Gastrocnemius medialis (tissue), 4 donors: ENCODE measurements around the gene CD82. TPM values are rescaled to one million over a fixed set of nuclear protein-coding genes. Genes with fewer than 3 reads are reported as not detected.
"Not testable (repeated sequence)": the region's sequence is repeated elsewhere in the genome, so short reads cannot be mapped to it uniquely, and the experiment has no call there.

Source experiments
- ATAC-seq, 2 donors: fragments of 150-250 bp; one replicate each; pipeline ENCODE4 v1.9.1; 2016
- DNase-seq, 2 donors: peaks; one replicate each; pipeline ENCODE4 v3.0.0-alpha.2; 2019
- H3K27ac ChIP-seq, 4 donors: fragments of 200-600 bp; sonication (generic); 1 replicate in 1 of 4; 2 replicates in 3 of 4; pipeline ENCODE4 v1.5.1; 2016 to 2018; ENCODE audit warnings: mild to moderate bottlenecking in 2 of 4, moderate library complexity in 1 of 4
- H3K27me3 ChIP-seq, 3 donors: fragments of 200-600 bp; sonication (generic) in 2 of 3; 1 replicate in 1 of 3; 2 replicates in 2 of 3; pipeline versions ENCODE4 v1.5.1 to v1.6.0; 2016 to 2019; ENCODE audit warnings: mild to moderate bottlenecking in 1 of 3, moderate library complexity in 1 of 3
- H3K36me3 ChIP-seq, 2 donors: fragments of 200-600 bp; sonication (generic) in 1 of 2; one replicate each; pipeline ENCODE4 v1.5.1; 2017 to 2018
- H3K4me1 ChIP-seq, 2 donors: fragments of 200-600 bp; sonication (generic) in 1 of 2; one replicate each; pipeline ENCODE4 v1.5.1; 2016 to 2017; ENCODE audit warnings: mild to moderate bottlenecking in 2 of 2
- H3K4me3 ChIP-seq, 4 donors: fragments of 200-600 bp; sonication (generic) in 3 of 4; 1 replicate in 1 of 4; 2 replicates in 3 of 4; pipeline ENCODE4 v1.5.1; 2016 to 2019; ENCODE audit warnings: mild to moderate bottlenecking in 2 of 4
- H3K9me3 ChIP-seq, 3 donors: fragments of 200-600 bp; sonication (generic) in 2 of 3; 1 replicate in 1 of 3; 2 replicates in 2 of 3; pipeline ENCODE4 v1.5.1; 2016 to 2019
- CTCF ChIP-seq, 5 experiments: fragments of 450-650 bp in 3 of 5; fragments of 200-600 bp in 2 of 5; sonication (generic) in 2 of 5; IDR thresholded peaks in 4 of 5; conservative IDR thresholded peaks in 1 of 5; 1 replicate in 4 of 5; 2 replicates in 1 of 5; pipeline ENCODE4 v1.5.1; 2016 to 2019; ENCODE audit warnings: antibody characterized with exemption in 5 of 5, mild to moderate bottlenecking in 3 of 5, moderate library complexity in 3 of 5
- POLR2A ChIP-seq, 2 donors: fragments of 450-650 bp; IDR thresholded peaks; one replicate each; pipeline ENCODE4 v1.6.1; 2017; ENCODE audit warnings: antibody characterized with exemption in 2 of 2, mild to moderate bottlenecking in 2 of 2, moderate library complexity in 2 of 2
- in situ Hi-C, 4 donors: fragments of 200-750 bp; cut with MboI; loops; one replicate each; pipeline versions ENCODE4 v1.15.0 to v1.8.0; 2017; ENCODE audit warnings: low sequenced_read_pairs in 4 of 4
- intact Hi-C: fragments of 100-400 bp; cut with DNase I; formaldehyde crosslinking; loops from one replicate; pipeline ENCODE4 v1.15.1; 2023; ENCODE audit warnings: low total_unique reads
- total RNA-seq, 4 donors: library from RNA; depleted of rRNA; stranded (reverse); fragments of >200 nt; gene quantifications; one replicate each; pipeline versions ENCODE4 v1.1.0 to v1.2.3, GENCODE V29; 2016

CD82 gene
- total RNA-seq, 4 donors from 2014 or later, result 4.5 to 17.5 (median 13.5) TPM

GRCh38 chr11:44548032-44548695 is 17.3 kb upstream of the CD82 start:
- no peak for TF ChIP-seq CTCF (IDR thresholded peaks at IDR 0.05 in 4 of 5, conservative IDR thresholded peaks at IDR 0.05 in 1 of 5)
- no peak for TF ChIP-seq POLR2A (IDR thresholded peaks at IDR 0.05)
- intact Hi-C loops, result no loop called here
- H3K4me3 ChIP-seq, result no peak overlapping the region
- ATAC-seq, result no peak
- H3K27ac ChIP-seq, result no peak overlapping the region
- DNase-seq, result no peak
- no peaks in the 10 kb centered on the region for H3K4me1 ChIP-seq
- H3K27me3 ChIP-seq, result no peaks in the 10 kb centered on the region
- no peaks in the 10 kb centered on the region for H3K9me3 ChIP-seq
- in situ Hi-C loops, result loop anchor here in 1 of 4 donors (10.0 kb wide), 1 partner anchor 453 kb away; the partner anchor contains the start of gene EXT2
- no peaks in the 10 kb centered on the region for H3K36me3 ChIP-seq

- H3K27ac ChIP-seq, H3K27me3 ChIP-seq, DNase-seq, H3K36me3 ChIP-seq, ATAC-seq, H3K9me3 ChIP-seq, H3K4me3 ChIP-seq, H3K4me1 ChIP-seq, intact Hi-C loops: not testable (repeated sequence)
- in situ Hi-C loops, result loop anchor here in 1 of 4 donors (10.0 kb wide), 1 partner anchor 454 kb away; the partner anchor contains the start of gene EXT2
Measured at GRCh38 chr11:44548961-44549749, 16.3 kb upstream of the CD82 start.

- no peaks in the 10 kb centered on the region for H3K36me3 ChIP-seq
- H3K9me3 ChIP-seq, result no peaks in the 10 kb centered on the region
- H3K27me3 ChIP-seq, result no peaks in the 10 kb centered on the region
- H3K27ac ChIP-seq, result no peak overlapping the region
- no peak for ATAC-seq
- DNase-seq, result no peak
- TF ChIP-seq POLR2A (IDR thresholded peaks at IDR 0.05) (no peak), CTCF (IDR thresholded peaks at IDR 0.05 in 4 of 5, conservative IDR thresholded peaks at IDR 0.05 in 1 of 5) (no peak)
- no peaks in the 10 kb centered on the region for H3K4me1 ChIP-seq
- intact Hi-C loops, result no loop called here
- no peak overlapping the region for H3K4me3 ChIP-seq
- in situ Hi-C loops, result loop anchor here in 1 of 4 donors (10.0 kb wide), 1 partner anchor 365 kb away; no protein-coding TSS in a partner anchor
Measured at GRCh38 chr11:44550123-44550522, 15.3 kb upstream of the CD82 start.

- intact Hi-C loops, result no loop called here
- DNase-seq (no peak), ATAC-seq (no peak)
- Histone ChIP-seq H3K4me1 (no peaks in the 10 kb centered on the region), H3K9me3 (no peaks in the 10 kb centered on the region), H3K36me3 (no peaks in the 10 kb centered on the region), H3K27me3 (no peaks in the 10 kb centered on the region), H3K27ac (no peak overlapping the region), H3K4me3 (no peak overlapping the region)
- no peak for TF ChIP-seq POLR2A (IDR thresholded peaks at IDR 0.05)
- no peak for TF ChIP-seq CTCF (IDR thresholded peaks at IDR 0.05 in 4 of 5, conservative IDR thresholded peaks at IDR 0.05 in 1 of 5)
- in situ Hi-C loops, result loop anchor here in 1 of 4 donors (10.0 kb wide), 1 partner anchor 363 kb away; no protein-coding TSS in a partner anchor
Measured at GRCh38 chr11:44551456-44552139, 13.9 kb upstream of the CD82 start.
